Measurements from ENCODE around the gene KCNC4. TPM values are rescaled to one million over a fixed set of nuclear protein-coding genes. Genes with fewer than 3 reads are reported as not detected.

KCNC4 gene
- total and polyA plus RNA-seq, 2 of the 4 experiments (the other 2 are of a cell fraction): 0.18 to 2.3 TPM

DNA sequence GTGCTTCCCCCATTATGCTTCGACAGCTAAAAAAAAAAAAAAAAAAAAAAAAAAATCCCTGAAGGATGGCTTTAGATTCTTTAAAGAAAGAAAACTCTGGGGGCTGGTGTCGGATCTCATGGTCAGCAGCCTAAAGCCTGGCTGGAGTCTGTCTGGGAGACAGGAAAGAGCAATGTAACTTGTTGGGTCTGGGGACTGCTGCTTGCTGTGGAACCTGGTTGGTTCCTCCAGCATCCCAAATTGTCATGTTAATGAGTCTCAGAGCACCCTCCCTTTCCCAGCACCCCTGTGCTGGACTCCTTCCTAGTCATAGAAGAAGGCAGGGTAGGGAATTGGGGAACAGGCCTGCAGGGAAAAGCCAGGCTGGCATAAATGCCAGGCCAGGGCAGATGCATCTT, 3.0 kb downstream of the KCNC4 start:
- no peak overlapping the region for H2BK5ac ChIP-seq (ENCODE audit: low read depth, low read length, poor library complexity, severe bottlenecking)
- no CpG with 5 or more reads among the region's 2 CpGs for WGBS, 2 experiments (ENCODE audit: extremely low coverage in 2 of 2, insufficient read length in 1 of 2)
- H3K9me3 ChIP-seq (ENCODE audit: control insufficient read depth, insufficient read depth, low read length): no peaks in the 10 kb centered on the region
- CTCF ChIA-PET: no interaction called here
- in situ Hi-C loops (cut with MboI; ENCODE audit: low sequenced_read_pairs): no loop called here
- no peak for DNase-seq
- no peak for TF ChIP-seq SMC3 (IDR thresholded peaks at IDR 0.05; ENCODE audit: low read depth, low read length)
- TF ChIP-seq MAZ (IDR thresholded peaks at IDR 0.05; ENCODE audit: borderline replicate concordance, low read depth, low read length): no peak
- TF ChIP-seq, protein P1, sequence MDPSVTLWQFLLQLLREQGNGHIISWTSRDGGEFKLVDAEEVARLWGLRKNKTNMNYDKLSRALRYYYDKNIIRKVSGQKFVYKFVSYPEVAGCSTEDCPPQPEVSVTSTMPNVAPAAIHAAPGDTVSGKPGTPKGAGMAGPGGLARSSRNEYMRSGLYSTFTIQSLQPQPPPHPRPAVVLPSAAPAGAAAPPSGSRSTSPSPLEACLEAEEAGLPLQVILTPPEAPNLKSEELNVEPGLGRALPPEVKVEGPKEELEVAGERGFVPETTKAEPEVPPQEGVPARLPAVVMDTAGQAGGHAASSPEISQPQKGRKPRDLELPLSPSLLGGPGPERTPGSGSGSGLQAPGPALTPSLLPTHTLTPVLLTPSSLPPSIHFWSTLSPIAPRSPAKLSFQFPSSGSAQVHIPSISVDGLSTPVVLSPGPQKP (IDR thresholded peaks at IDR 0.05; ENCODE audit: borderline replicate concordance, low read depth, low read length): no peak
- POLR2A ChIA-PET (ENCODE audit: unreplicated experiment): no interaction called here
- no peaks in the 10 kb centered on the region for H3K4me1 ChIP-seq (ENCODE audit: control insufficient read depth, insufficient read depth, low read length)
- H3K14ac ChIP-seq (replicated peaks; ENCODE audit: low read depth, low read length): no peak overlapping the region
- peaks cover 3% of the 10 kb centered on the region for H4K20me1 ChIP-seq (ENCODE audit: insufficient read depth, low read length)
- no peak overlapping the region for H3K4me2 ChIP-seq (ENCODE audit: low read depth, low read length)
- no peak overlapping the region for H3K56ac ChIP-seq (ENCODE audit: extremely low read depth, insufficient read depth, low read length)
- no peak overlapping the region for H3K9ac ChIP-seq (ENCODE audit: low read depth, low read length)
- dilution Hi-C loops (cut with HindIII; ENCODE audit: low sequenced_read_pairs, unreplicated experiment): no loop called here
- no peak overlapping the region for H3K4ac ChIP-seq (ENCODE audit: low read depth, low read length)
- ATAC-seq (ENCODE audit: low read depth): no peak
- H2BK15ac ChIP-seq (ENCODE audit: low read depth, low read length): no peak overlapping the region
- H2AK9ac ChIP-seq (replicated peaks; ENCODE audit: low read depth, low read length, poor library complexity): no peak overlapping the region
- no peak overlapping the region for H2BK120ac ChIP-seq (ENCODE audit: low read depth, low read length)
- no peak overlapping the region for H3K27ac ChIP-seq (ENCODE audit: insufficient read depth, low read length)
- H3K27me3 ChIP-seq (ENCODE audit: control insufficient read depth, insufficient read depth, low read length): peaks cover 62% of the 10 kb centered on the region
- H4K91ac ChIP-seq (ENCODE audit: insufficient read depth, low read depth, low read length): no peak overlapping the region
- no peak overlapping the region for H4K8ac ChIP-seq (ENCODE audit: low read depth in 2 of 2, low read length in 2 of 2)
- H2AK5ac ChIP-seq (ENCODE audit: low read depth, low read length): no peak overlapping the region
- no peaks in the 10 kb centered on the region for H3K79me1 ChIP-seq (ENCODE audit: low read depth in 1 of 2, low read length in 2 of 2)
- H4K5ac ChIP-seq (ENCODE audit: low read depth, low read length): no peak overlapping the region
- H3K18ac ChIP-seq (ENCODE audit: low read depth, low read length): no peak overlapping the region
- intact Hi-C loops (cut with micrococcal nuclease): no loop called here
- H3K36me3 ChIP-seq (ENCODE audit: control insufficient read depth, insufficient read depth, low read length): no peaks in the 10 kb centered on the region
- no peak overlapping the region for H2AFZ ChIP-seq (replicated peaks; ENCODE audit: low read length, poor library complexity)
- no peak overlapping the region for H3K4me3 ChIP-seq (ENCODE audit: insufficient read depth, low read depth, low read length)
- H3K23ac ChIP-seq (ENCODE audit: low read depth, low read length): no peak overlapping the region
- no TSS peak for BruUV-seq (replicated peaks)
- no peaks in the 10 kb centered on the region for H3K9me1 ChIP-seq (ENCODE audit: insufficient read depth, low read length)
- no peak overlapping the region for H2BK20ac ChIP-seq (ENCODE audit: low read depth, low read length)
